HL-60 (cell line): ENCODE data around the gene ISYNA1.
"Not testable (repeated sequence)": the region's sequence is repeated elsewhere in the genome, so short reads cannot be mapped to it uniquely, and the experiment has no call there.

ENCODE experiments used
- CTCF ChIP-seq: IDR thresholded peaks from one replicate; pipeline ENCODE4 v1.5.1; 2011; ENCODE audit warnings: low read length, control low read depth, inconsistent platforms; ENCODE audit not compliant: insufficient read depth
- GABPA ChIP-seq: IDR thresholded peaks from 2 replicates; pipeline ENCODE4 v1.6.1; 2012; ENCODE audit warnings: low read depth
- POLR2AphosphoS5 ChIP-seq: IDR thresholded peaks from 2 replicates; pipeline ENCODE4 v1.6.1; 2012; ENCODE audit warnings: low read depth
- REST ChIP-seq: IDR thresholded peaks from 2 replicates; pipeline ENCODE4 v1.6.1; 2012; ENCODE audit warnings: low read depth; ENCODE audit not compliant: insufficient replicate concordance

GRCh38 chr19:18402455-18403248 lies 35.3 kb downstream of the ISYNA1 start:
- not testable (repeated sequence) for TF ChIP-seq CTCF, REST, POLR2AphosphoS5, GABPA
